Kidney capillary endothelial cell (primary cell): ENCODE results near the gene ZNF148.
"Not testable (repeated sequence)": the region's sequence is repeated elsewhere in the genome, so short reads cannot be mapped to it uniquely, and the experiment has no call there.

ENCODE experiments used
- DNase-seq: peaks from one replicate; pipeline ENCODE4 v3.0.0-alpha.2; 2018; ENCODE audit warnings: low spot score

The ZNF148 gene

GRCh38 chr3:125374996-125375941 lies at the start of gene ZNF148:
Gene ZNF148 (minus strand): TSS chr3:125375325. CDS start chr3:125313640, 61,685 bp downstream.
- peak; percentile 81 for DNase-seq

- no peak for DNase-seq
Measured at GRCh38 chr3:125418306-125418705, 43.2 kb upstream of the ZNF148 start.

GRCh38 chr3:125416235-125416634 lies 41.1 kb upstream of the ZNF148 start:
- DNase-seq: no peak

- no peak for DNase-seq
Measured at GRCh38 chr3:125414669-125415068, 39.5 kb upstream of the ZNF148 start.

GRCh38 chr3:125410922-125411321 lies 35.8 kb upstream of the ZNF148 start:
- DNase-seq: no peak

GRCh38 chr3:125406070-125406469 lies 30.9 kb upstream of the ZNF148 start:
- no peak for DNase-seq

GRCh38 chr3:125405515-125405914 lies 30.4 kb upstream of the ZNF148 start:
- not testable (repeated sequence) for DNase-seq

- no peak for DNase-seq
Measured at GRCh38 chr3:125403789-125404188, 28.7 kb upstream of the ZNF148 start.

- no peak for DNase-seq
Measured at GRCh38 chr3:125402639-125403038, 27.5 kb upstream of the ZNF148 start.

- DNase-seq: no peak
Measured at GRCh38 chr3:125401402-125401801, 26.3 kb upstream of the ZNF148 start.

- no peak for DNase-seq
Measured at GRCh38 chr3:125398952-125399351, 23.8 kb upstream of the ZNF148 start.

- DNase-seq: no peak
Measured at GRCh38 chr3:125395091-125395490, 20.0 kb upstream of the ZNF148 start.

- DNase-seq: no peak
Measured at GRCh38 chr3:125394406-125394805, 19.3 kb upstream of the ZNF148 start.

- DNase-seq: no peak
Measured at GRCh38 chr3:125389282-125389681, 14.2 kb upstream of the ZNF148 start.

GRCh38 chr3:125388369-125388768 lies 13.2 kb upstream of the ZNF148 start:
- DNase-seq: not testable (repeated sequence)

- DNase-seq: no peak
Measured at GRCh38 chr3:125386811-125387210, 11.7 kb upstream of the ZNF148 start.

GRCh38 chr3:125383744-125384143 lies 8.6 kb upstream of the ZNF148 start:
- no peak for DNase-seq

GRCh38 chr3:125382298-125382697 lies 7.2 kb upstream of the ZNF148 start:
- DNase-seq: no peak

- no peak for DNase-seq
Measured at GRCh38 chr3:125381743-125382142, 6.6 kb upstream of the ZNF148 start.

- no peak for DNase-seq
Measured at GRCh38 chr3:125381314-125381713, 6.2 kb upstream of the ZNF148 start.

- no peak for DNase-seq
Measured at GRCh38 chr3:125379483-125379882, 4.4 kb upstream of the ZNF148 start.

GRCh38 chr3:125378762-125379161 lies 3.6 kb upstream of the ZNF148 start:
- DNase-seq: no peak

GRCh38 chr3:125375950-125376679 lies 990 bp upstream of the ZNF148 start:
- DNase-seq: no peak
